GM10248 (cell line): ENCODE results near the gene AP2A1.

Source experiments
- CTCF ChIA-PET: fragments of 300-600 bp; sonication (Branson Sonifier 250); formaldehyde crosslinking; extraction: SDS; loops from one replicate; lab custom pipeline; 2021; ENCODE audit warnings: antibody characterized with exemption; lab: Yijun Ruan, JAX
- POLR2A ChIA-PET: fragments of 350-650 bp; sonication (Branson Sonifier 250); formaldehyde crosslinking; extraction: SDS; loops from one replicate; lab custom pipeline; 2020; ENCODE audit warnings: antibody characterized with exemption; lab: Yijun Ruan, JAX
- DNase-seq: peaks from one replicate; pipeline ENCODE4 v3.0.0; 2012; ENCODE audit errors: extremely low spot score
- TF ChIP-seq, protein P1 (sequence below): IDR thresholded peaks from 2 replicates; pipeline ENCODE4 v1.5.1; 2012; ENCODE audit warnings: mild to moderate bottlenecking, low read depth; ENCODE audit errors: extremely low read depth, missing control alignments, control extremely low read depth

AP2A1 gene

DNA sequence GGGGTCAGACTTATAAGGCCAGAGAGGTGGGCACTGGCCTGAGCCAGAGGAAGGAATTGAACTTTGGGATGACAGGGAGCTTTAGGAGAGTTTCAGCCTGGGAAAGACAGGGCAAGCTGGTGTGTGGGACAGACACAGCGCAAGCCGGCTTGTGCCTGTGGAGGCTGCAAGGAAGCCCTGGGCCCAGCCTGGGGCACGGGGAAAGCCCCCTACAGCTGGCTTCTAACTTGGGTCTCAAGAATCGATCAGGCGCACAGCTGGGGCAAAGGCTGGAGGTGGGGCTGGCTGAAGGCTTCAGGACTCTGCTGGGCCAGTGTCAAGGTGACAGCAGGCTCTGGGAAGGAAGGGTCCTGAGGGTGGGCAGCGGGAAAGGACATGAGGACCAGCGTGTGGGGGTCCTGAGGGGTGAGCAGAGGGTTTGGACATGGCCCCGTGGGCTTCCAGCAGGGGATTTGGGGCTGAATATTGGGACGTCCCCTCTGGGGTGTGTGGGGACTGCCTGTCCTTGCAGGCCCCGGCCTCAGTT, 87.1 kb downstream of the AP2A1 start:
- TF ChIP-seq, protein P1, sequence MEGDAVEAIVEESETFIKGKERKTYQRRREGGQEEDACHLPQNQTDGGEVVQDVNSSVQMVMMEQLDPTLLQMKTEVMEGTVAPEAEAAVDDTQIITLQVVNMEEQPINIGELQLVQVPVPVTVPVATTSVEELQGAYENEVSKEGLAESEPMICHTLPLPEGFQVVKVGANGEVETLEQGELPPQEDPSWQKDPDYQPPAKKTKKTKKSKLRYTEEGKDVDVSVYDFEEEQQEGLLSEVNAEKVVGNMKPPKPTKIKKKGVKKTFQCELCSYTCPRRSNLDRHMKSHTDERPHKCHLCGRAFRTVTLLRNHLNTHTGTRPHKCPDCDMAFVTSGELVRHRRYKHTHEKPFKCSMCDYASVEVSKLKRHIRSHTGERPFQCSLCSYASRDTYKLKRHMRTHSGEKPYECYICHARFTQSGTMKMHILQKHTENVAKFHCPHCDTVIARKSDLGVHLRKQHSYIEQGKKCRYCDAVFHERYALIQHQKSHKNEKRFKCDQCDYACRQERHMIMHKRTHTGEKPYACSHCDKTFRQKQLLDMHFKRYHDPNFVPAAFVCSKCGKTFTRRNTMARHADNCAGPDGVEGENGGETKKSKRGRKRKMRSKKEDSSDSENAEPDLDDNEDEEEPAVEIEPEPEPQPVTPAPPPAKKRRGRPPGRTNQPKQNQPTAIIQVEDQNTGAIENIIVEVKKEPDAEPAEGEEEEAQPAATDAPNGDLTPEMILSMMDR = no peak
- POLR2A ChIA-PET = interaction anchor here (0.8 kb wide), 1 partner anchor 15 kb away, joined by 3 read pairs; no protein-coding TSS in a partner anchor
- CTCF ChIA-PET = interaction anchor here (1.5 kb wide), 1 partner anchor 17 kb away, joined by 4 read pairs; no protein-coding TSS in a partner anchor
- DNase-seq = no peak

DNA sequence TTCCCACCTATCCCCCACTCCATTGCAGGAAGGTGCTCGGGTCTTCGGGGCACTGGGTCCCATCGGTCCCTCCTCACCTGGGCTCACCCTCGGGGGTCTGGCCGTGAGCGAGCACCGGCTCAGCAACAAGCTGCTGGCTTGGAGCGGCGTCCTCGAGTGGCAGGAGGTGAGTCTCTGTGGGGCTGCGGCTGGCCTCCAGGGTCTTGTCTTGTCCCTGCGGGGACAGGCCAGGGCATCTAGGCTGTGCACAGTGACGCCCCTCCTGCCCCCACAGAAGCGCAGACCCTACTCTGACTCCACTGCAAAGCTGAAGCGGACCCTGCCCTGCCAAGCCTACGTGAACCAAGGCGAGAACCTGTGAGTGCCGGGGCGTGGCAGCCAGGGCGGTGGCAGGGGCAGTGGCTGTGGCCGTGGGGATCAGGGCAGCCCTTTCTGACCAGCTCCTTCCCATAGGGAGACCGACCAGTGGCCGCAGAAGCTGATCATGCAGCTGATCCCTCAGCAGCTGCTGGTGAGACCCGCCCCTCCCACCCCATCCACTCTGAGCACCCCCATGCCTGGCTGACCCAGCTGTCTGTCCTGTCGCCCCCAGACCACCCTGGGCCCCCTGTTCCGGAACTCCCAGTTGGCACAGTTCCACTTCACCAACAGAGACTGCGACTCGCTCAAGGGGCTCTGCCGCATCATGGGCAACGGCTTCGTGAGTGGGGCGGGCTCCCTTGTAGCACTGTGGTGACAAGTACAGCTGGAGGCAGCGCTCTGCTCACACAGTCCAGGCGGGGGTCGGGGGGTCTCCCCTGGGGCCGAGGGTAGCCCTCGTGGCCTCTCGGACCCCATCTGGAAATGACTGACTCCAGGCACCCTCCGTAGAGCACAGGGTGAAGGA, 87.8 kb downstream of the AP2A1 start:
- no peak for DNase-seq
- ChIA-PET CTCF (interaction anchor here (1.5 kb wide), 1 partner anchor 16 kb away, joined by 4 read pairs; no protein-coding TSS in a partner anchor), POLR2A (no interaction called here)
- TF ChIP-seq, protein P1 = no peak

DNA sequence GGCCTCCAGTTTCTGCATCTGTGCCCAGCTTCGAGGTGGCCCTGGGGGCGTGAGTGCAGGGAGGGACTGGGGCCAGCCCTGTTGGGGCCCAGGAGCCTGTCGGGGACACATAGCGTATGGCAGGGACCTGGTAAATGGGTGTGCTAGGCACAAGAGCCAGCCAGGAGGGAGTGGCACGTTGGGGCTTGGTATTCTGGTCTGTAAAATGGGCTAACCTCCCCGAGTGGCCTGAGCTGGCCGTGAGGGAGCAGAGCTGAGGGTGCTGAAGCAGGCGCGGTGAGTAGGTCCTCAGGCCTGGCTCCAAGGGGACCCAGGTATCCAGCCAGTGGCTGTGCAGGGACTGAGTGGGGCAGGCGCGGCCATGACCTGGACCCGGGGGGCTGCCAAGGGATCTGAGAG, 88.5 kb downstream of the AP2A1 start:
- ChIA-PET CTCF (interaction anchor here (1.5 kb wide), 1 partner anchor 16 kb away, joined by 4 read pairs; no protein-coding TSS in a partner anchor), POLR2A (no interaction called here)
- TF ChIP-seq, protein P1 = no peak
- DNase-seq = no peak

- TF ChIP-seq, protein P1 = no peak
- POLR2A ChIA-PET = no interaction called here
- CTCF ChIA-PET = no interaction called here
- DNase-seq = no peak
Observed at GRCh38 chr19:49855676-49856573, 89.1 kb downstream of the AP2A1 start.

- CTCF ChIA-PET = no interaction called here
- DNase-seq = no peak
- POLR2A ChIA-PET = no interaction called here
Observed at GRCh38 chr19:49856574-49857021, 89.8 kb downstream of the AP2A1 start.

More at GRCh38 chr19:49856574-49857021, 89.8 kb downstream of the AP2A1 start:
- TF ChIP-seq, protein P1 = no peak
